ENCODE results near the gene FOXE3. TPM values are rescaled to one million over a fixed set of nuclear protein-coding genes. Genes with fewer than 3 reads are reported as not detected.

Gene FOXE3
- total RNA-seq, 1 experiment from 2014 or later: 0.20 TPM

- POLR2A ChIA-PET: no interaction called here
Observed at GRCh38 chr1:47439819-47440598, 23.9 kb downstream of the FOXE3 start.

More at GRCh38 chr1:47439819-47440598, 23.9 kb downstream of the FOXE3 start:
- Histone ChIP-seq H4K20me1 (ENCODE audit: insufficient read depth) (no peaks in the 10 kb centered on the region), H3K27ac (ENCODE audit: low read depth, low read length) (no peak overlapping the region), H3K79me2 (ENCODE audit: insufficient read depth, low read length) (peaks cover 21% of the 10 kb centered on the region), H3K36me3 (ENCODE audit: control insufficient read depth in 1 of 2, insufficient read depth in 2 of 2, low read length in 2 of 2) (no peaks in the 10 kb centered on the region), H3K4me1 (ENCODE audit: control insufficient read depth in 1 of 2, insufficient read depth in 2 of 2, low read length in 2 of 2) (peaks cover 3 to 9% of the 10 kb centered on the region in 2 experiments; a peak in 3 of 4 replicates), H3K9me2 (ENCODE audit: insufficient read depth) (no peaks in the 10 kb centered on the region), H3K4me2 (ENCODE audit: low read length) (no peak overlapping the region), H3K27me3 (ENCODE audit: insufficient read depth, low read length) (no peaks in the 10 kb centered on the region), H3K4me3 (replicated peaks in 1 of 2; ENCODE audit: low read depth in 1 of 2, low read length in 2 of 2) (no peak overlapping the region), H3K9me3 (ENCODE audit: control insufficient read depth in 1 of 2, insufficient read depth in 1 of 2, low read depth in 1 of 2, low read length in 2 of 2) (no peaks in the 10 kb centered on the region), H3K9ac (ENCODE audit: low read length) (no peak overlapping the region), H2AFZ (ENCODE audit: low read depth, low read length, poor library complexity, severe bottlenecking) (no peak overlapping the region)
- CTCF ChIA-PET: interaction anchor here (0.9 kb wide), 1 partner anchor 10 kb away, joined by 3 read pairs; no protein-coding TSS in a partner anchor
- DNase-seq (ENCODE audit: low read depth, low spot score): no peak
- RAD21 ChIA-PET (ENCODE audit: low non-redundant PET in 1 of 2, low total read pairs in 2 of 2, uncharacterized antibody in 2 of 2, unreplicated experiment in 2 of 2): no interaction called here
- no peak for ATAC-seq
- intact Hi-C loops (cut with micrococcal nuclease): loop anchor here (5.0 kb wide), 1 partner anchor 182 kb away; no protein-coding TSS in a partner anchor
- TSS peak; percentile 71 for BruUV-seq (replicated peaks)
- TF ChIP-seq, protein P1, sequence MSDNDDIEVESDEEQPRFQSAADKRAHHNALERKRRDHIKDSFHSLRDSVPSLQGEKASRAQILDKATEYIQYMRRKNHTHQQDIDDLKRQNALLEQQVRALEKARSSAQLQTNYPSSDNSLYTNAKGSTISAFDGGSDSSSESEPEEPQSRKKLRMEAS (IDR thresholded peaks at IDR 0.05): no peak
- TF ChIP-seq FOSL1 (IDR thresholded peaks at IDR 0.05; ENCODE audit: low read depth): no peak
- no peak for TF ChIP-seq CEBPB (IDR thresholded peaks at IDR 0.05; ENCODE audit: low read depth)
- no peak for TF ChIP-seq JUND (IDR thresholded peaks at IDR 0.05)
- no peak for TF ChIP-seq SP1 (IDR thresholded peaks at IDR 0.05; ENCODE audit: low read depth)
- TF ChIP-seq EZH2 (IDR thresholded peaks at IDR 0.05): no peak
- TF ChIP-seq SRF (IDR thresholded peaks at IDR 0.05; ENCODE audit: low read depth): no peak
- TF ChIP-seq, protein P2, sequence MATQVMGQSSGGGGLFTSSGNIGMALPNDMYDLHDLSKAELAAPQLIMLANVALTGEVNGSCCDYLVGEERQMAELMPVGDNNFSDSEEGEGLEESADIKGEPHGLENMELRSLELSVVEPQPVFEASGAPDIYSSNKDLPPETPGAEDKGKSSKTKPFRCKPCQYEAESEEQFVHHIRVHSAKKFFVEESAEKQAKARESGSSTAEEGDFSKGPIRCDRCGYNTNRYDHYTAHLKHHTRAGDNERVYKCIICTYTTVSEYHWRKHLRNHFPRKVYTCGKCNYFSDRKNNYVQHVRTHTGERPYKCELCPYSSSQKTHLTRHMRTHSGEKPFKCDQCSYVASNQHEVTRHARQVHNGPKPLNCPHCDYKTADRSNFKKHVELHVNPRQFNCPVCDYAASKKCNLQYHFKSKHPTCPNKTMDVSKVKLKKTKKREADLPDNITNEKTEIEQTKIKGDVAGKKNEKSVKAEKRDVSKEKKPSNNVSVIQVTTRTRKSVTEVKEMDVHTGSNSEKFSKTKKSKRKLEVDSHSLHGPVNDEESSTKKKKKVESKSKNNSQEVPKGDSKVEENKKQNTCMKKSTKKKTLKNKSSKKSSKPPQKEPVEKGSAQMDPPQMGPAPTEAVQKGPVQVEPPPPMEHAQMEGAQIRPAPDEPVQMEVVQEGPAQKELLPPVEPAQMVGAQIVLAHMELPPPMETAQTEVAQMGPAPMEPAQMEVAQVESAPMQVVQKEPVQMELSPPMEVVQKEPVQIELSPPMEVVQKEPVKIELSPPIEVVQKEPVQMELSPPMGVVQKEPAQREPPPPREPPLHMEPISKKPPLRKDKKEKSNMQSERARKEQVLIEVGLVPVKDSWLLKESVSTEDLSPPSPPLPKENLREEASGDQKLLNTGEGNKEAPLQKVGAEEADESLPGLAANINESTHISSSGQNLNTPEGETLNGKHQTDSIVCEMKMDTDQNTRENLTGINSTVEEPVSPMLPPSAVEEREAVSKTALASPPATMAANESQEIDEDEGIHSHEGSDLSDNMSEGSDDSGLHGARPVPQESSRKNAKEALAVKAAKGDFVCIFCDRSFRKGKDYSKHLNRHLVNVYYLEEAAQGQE (IDR thresholded peaks at IDR 0.05; ENCODE audit: low read depth): no peak
- TF ChIP-seq, protein P3, sequence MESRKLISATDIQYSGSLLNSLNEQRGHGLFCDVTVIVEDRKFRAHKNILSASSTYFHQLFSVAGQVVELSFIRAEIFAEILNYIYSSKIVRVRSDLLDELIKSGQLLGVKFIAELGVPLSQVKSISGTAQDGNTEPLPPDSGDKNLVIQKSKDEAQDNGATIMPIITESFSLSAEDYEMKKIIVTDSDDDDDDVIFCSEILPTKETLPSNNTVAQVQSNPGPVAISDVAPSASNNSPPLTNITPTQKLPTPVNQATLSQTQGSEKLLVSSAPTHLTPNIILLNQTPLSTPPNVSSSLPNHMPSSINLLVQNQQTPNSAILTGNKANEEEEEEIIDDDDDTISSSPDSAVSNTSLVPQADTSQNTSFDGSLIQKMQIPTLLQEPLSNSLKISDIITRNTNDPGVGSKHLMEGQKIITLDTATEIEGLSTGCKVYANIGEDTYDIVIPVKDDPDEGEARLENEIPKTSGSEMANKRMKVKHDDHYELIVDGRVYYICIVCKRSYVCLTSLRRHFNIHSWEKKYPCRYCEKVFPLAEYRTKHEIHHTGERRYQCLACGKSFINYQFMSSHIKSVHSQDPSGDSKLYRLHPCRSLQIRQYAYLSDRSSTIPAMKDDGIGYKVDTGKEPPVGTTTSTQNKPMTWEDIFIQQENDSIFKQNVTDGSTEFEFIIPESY (IDR thresholded peaks at IDR 0.05; ENCODE audit: extremely low read depth, insufficient replicate concordance, low read length): no peak
- no peak for TF ChIP-seq CBX3 (IDR thresholded peaks at IDR 0.05; ENCODE audit: low read depth)
- TF ChIP-seq, protein P4, sequence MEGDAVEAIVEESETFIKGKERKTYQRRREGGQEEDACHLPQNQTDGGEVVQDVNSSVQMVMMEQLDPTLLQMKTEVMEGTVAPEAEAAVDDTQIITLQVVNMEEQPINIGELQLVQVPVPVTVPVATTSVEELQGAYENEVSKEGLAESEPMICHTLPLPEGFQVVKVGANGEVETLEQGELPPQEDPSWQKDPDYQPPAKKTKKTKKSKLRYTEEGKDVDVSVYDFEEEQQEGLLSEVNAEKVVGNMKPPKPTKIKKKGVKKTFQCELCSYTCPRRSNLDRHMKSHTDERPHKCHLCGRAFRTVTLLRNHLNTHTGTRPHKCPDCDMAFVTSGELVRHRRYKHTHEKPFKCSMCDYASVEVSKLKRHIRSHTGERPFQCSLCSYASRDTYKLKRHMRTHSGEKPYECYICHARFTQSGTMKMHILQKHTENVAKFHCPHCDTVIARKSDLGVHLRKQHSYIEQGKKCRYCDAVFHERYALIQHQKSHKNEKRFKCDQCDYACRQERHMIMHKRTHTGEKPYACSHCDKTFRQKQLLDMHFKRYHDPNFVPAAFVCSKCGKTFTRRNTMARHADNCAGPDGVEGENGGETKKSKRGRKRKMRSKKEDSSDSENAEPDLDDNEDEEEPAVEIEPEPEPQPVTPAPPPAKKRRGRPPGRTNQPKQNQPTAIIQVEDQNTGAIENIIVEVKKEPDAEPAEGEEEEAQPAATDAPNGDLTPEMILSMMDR (IDR thresholded peaks at IDR 0.05 in 2 of 3, conservative IDR thresholded peaks at IDR 0.05 in 1 of 3; ENCODE audit: borderline replicate concordance in 1 of 3, insufficient read depth in 1 of 3, low read depth in 2 of 3, low read length in 2 of 3): no peak
- no peak for TF ChIP-seq SIN3A (IDR thresholded peaks at IDR 0.05; ENCODE audit: low read depth)
- TF ChIP-seq POLR2AphosphoS5 (IDR thresholded peaks at IDR 0.05; ENCODE audit: low read depth, low read length): no peak
- no peak for TF ChIP-seq EGR1 (IDR thresholded peaks at IDR 0.05; ENCODE audit: low read depth)
- no peak for TF ChIP-seq POLR2A (IDR thresholded peaks at IDR 0.05; ENCODE audit: borderline replicate concordance, extremely low read depth, insufficient read depth, insufficient read length)
- no peak for TF ChIP-seq TCF7L2 (IDR thresholded peaks at IDR 0.05; ENCODE audit: borderline replicate concordance, extremely low read depth, insufficient read depth, insufficient read length)
- no peak for TF ChIP-seq YY1 (IDR thresholded peaks at IDR 0.05; ENCODE audit: extremely low read depth, insufficient replicate concordance, low read depth, low read length)
- TF ChIP-seq EZH2phosphoT487 (IDR thresholded peaks at IDR 0.05; ENCODE audit: borderline replicate concordance): no peak
- no peak for TF ChIP-seq ATF3 (IDR thresholded peaks at IDR 0.05)

All from HCT116 (cell line).